ENCODE data around the gene ZNF101. TPM values are rescaled to one million over a fixed set of nuclear protein-coding genes. Genes with fewer than 3 reads are reported as not detected.

Gene ZNF101
- 3.0 to 5.5 TPM (median 4.2 TPM) in 5 replicates for total RNA-seq (2022; extraction: Qiagen RNA extraction)

GRCh38 chr19:19668230-19669012, at the start of gene ZNF101:
Gene ZNF101, plus strand, starts transcription at chr19:19668839. Its CDS starts 125 bp downstream, at chr19:19668964.

GRCh38 chr19:19627621-19628500, 40.8 kb upstream of the ZNF101 start, which contains the start of gene LPAR2:
Gene LPAR2, minus strand, starts transcription at chr19:19628220. Its CDS starts 945 bp downstream, at chr19:19627275.

GRCh38 chr19:19643158-19644053, 25.2 kb upstream of the ZNF101 start, which contains the start of gene GMIP:
Gene GMIP, minus strand, starts transcription at chr19:19643657. Its CDS starts 128 bp downstream, at chr19:19643529.

GRCh38 chr19:19663256-19664120, 5.2 kb upstream of the ZNF101 start, which contains the start of gene ATP13A1:
Gene ATP13A1, minus strand, starts transcription at chr19:19663676. Its CDS starts 10 bp downstream, at chr19:19663666.

GRCh38 chr19:19732579-19733501, 64.2 kb downstream of the ZNF101 start, which contains the start of gene ZNF14:
Gene ZNF14, minus strand, starts transcription at chr19:19733112. Its CDS starts 154 bp downstream, at chr19:19732958.

Other genes with a start within 250 kb of the ZNF101 start
- 0.85 to 2.1 TPM (median 1.7 TPM) in 5 replicates for gene TSSK6, start 153.3 kb upstream of the ZNF101 start, total RNA-seq (2022; extraction: Qiagen RNA extraction)
- gene NDUFA13, start 152.6 kb upstream of the ZNF101 start, total RNA-seq (2022; extraction: Qiagen RNA extraction): 150 to 186 TPM (median 159 TPM) in 5 replicates
- 2.1 to 4.8 TPM (median 4.4 TPM) in 5 replicates for gene YJEFN3, start 139.9 kb upstream of the ZNF101 start, total RNA-seq (2022; extraction: Qiagen RNA extraction)
- gene CILP2, start 130.6 kb upstream of the ZNF101 start, total RNA-seq (2022; extraction: Qiagen RNA extraction): 0.13 to 0.45 TPM (median 0.22 TPM) in 5 replicates
- 0.91 to 2.2 TPM (median 1.6 TPM) in 5 replicates for gene PBX4, start 50.2 kb upstream of the ZNF101 start, total RNA-seq (2022; extraction: Qiagen RNA extraction)
- gene LPAR2, start 40.6 kb upstream of the ZNF101 start, total RNA-seq (2022; extraction: Qiagen RNA extraction): 3.1 to 4.3 TPM (median 4.2 TPM) in 5 replicates
- 4.0 to 5.7 TPM (median 4.9 TPM) in 5 replicates for gene GMIP, start 25.2 kb upstream of the ZNF101 start, total RNA-seq (2022; extraction: Qiagen RNA extraction)
- 22.9 to 36.5 TPM (median 34.2 TPM) in 5 replicates for gene ATP13A1, start 5.2 kb upstream of the ZNF101 start, total RNA-seq (2022; extraction: Qiagen RNA extraction)
- gene ZNF14, start 64.3 kb downstream of the ZNF101 start, total RNA-seq (2022; extraction: Qiagen RNA extraction): 1.5 to 2.1 TPM (median 1.9 TPM) in 5 replicates
- 0.07 to 0.22 TPM (median 0.13 TPM) in 5 replicates for gene ZNF506, start 152.9 kb downstream of the ZNF101 start, total RNA-seq (2022; extraction: Qiagen RNA extraction)
- gene ZNF253, start 197.0 kb downstream of the ZNF101 start, total RNA-seq (2022; extraction: Qiagen RNA extraction): not detected in 5 replicates
- not detected in 5 replicates for gene ZNF93, start 232.1 kb downstream of the ZNF101 start, total RNA-seq (2022; extraction: Qiagen RNA extraction)

Data from A549 treated with CORT108297 at 1 μM for 4 hours (cell line).